K562 (cell line): ENCODE results near the gene SCN4A. TPM values are rescaled to one million over a fixed set of nuclear protein-coding genes. Genes with fewer than 3 reads are reported as not detected.

Source experiments
- ATAC-seq: fragments of 200-7000 bp; cut with Tn5 transposase; 3 replicates; pipeline ENCODE4 v1.9.1; 2020; ENCODE audit warnings: moderate library complexity
- BruUV-seq: library from RNA; stranded (reverse); fragments of 400-500 nt; replicated peaks from 2 replicates; lab custom pipeline; 2021; lab: Mats Ljungman, UMichigan
- CTCF ChIA-PET: fragments of 300-600 bp; formaldehyde crosslinking; extraction: SDS; loops from one replicate; lab custom pipeline; 2021; ENCODE audit warnings: low intra/inter-chr PET ratio; lab: Yijun Ruan, JAX
- POLR2A ChIA-PET: fragments of 300-600, 350-650 bp; sonication (Branson Sonifier 250); formaldehyde crosslinking; extraction: SDS; loops from one replicate; lab custom pipeline; 2021; ENCODE audit warnings: antibody characterized with exemption, inconsistent platforms; lab: Yijun Ruan, JAX
- DNase-seq, 4 experiments: peaks; one replicate each; pipeline versions ENCODE4 v3.0.0 to v3.0.0-alpha.2; 2011 to 2018; ENCODE audit warnings: low spot score in 3 of 4, mixed read lengths in 3 of 4; ENCODE audit errors: extremely low read depth in 1 of 4
- FAIRE-seq: peaks from 2 replicates; lab custom pipeline; 2011; peaks lifted over from hg19 to GRCh38; lab: Jason Lieb, UNC
- H2AFZ ChIP-seq: 2 replicates; pipeline ENCODE4 v1.6.0; 2011; ENCODE audit warnings: low read depth, low read length, control low read depth, inconsistent platforms
- H3K27ac ChIP-seq: fragments of 200-600 bp; 3 replicates; pipeline ENCODE4 v1.8.0; 2011; ENCODE audit warnings: low read depth, mild to moderate bottlenecking, control low read depth, inconsistent platforms, low read length, moderate library complexity, mixed read lengths; ENCODE audit errors: extremely low read depth
- H3K27me3 ChIP-seq, 2 experiments: fragments of 300-600 bp in 1 of 2; 2 replicates in 1 of 2; 3 replicates in 1 of 2; pipeline versions ENCODE4 v1.6.0 to v1.8.0; 2011; ENCODE audit warnings: inconsistent platforms in 2 of 2, low read length in 2 of 2, mild to moderate bottlenecking in 1 of 2, mixed read lengths in 1 of 2, moderate library complexity in 1 of 2; ENCODE audit not compliant: control insufficient read depth in 2 of 2, insufficient read depth in 2 of 2
- H3K36me3 ChIP-seq: fragments of 300-600 bp; 3 replicates; pipeline ENCODE4 v1.8.0; 2011; ENCODE audit warnings: mild to moderate bottlenecking, low read length, inconsistent platforms; ENCODE audit not compliant: control insufficient read depth, insufficient read depth
- H3K4me1 ChIP-seq, 2 experiments: fragments of 200-600 bp in 1 of 2; replicated peaks in 1 of 2; 2 replicates in 1 of 2; 3 replicates in 1 of 2; pipeline versions ENCODE4 v1.5.1 to v1.8.0; 2011; ENCODE audit warnings: inconsistent platforms in 2 of 2, low read length in 2 of 2, mild to moderate bottlenecking in 1 of 2, mixed read lengths in 1 of 2, moderate library complexity in 1 of 2; ENCODE audit not compliant: control insufficient read depth in 2 of 2, insufficient read depth in 2 of 2
- H3K4me2 ChIP-seq: 2 replicates; pipeline ENCODE4 v1.6.1; 2011; ENCODE audit warnings: low read length, control low read depth, inconsistent platforms, mixed read lengths; ENCODE audit not compliant: insufficient read depth
- H3K4me3 ChIP-seq: fragments of 200-600 bp; sonication (generic), shearing (Covaris generic); 2 replicates; pipeline ENCODE4 v1.5.1; 2016; ENCODE audit warnings: control low read depth, inconsistent platforms
- H3K79me2 ChIP-seq: fragments of 200-600 bp; 3 replicates; pipeline ENCODE4 v1.8.0; 2011; ENCODE audit warnings: low read length, inconsistent platforms; ENCODE audit not compliant: control insufficient read depth, insufficient read depth
- H3K9ac ChIP-seq, 2 experiments: 2 replicates each; pipeline versions ENCODE4 v1.6.0 to v1.6.1; 2011; ENCODE audit warnings: low read depth in 2 of 2, low read length in 2 of 2, control low read depth in 1 of 2, inconsistent platforms in 1 of 2, mild to moderate bottlenecking in 1 of 2, mixed read lengths in 1 of 2; ENCODE audit not compliant: insufficient read depth in 1 of 2
- H3K9me1 ChIP-seq: one replicate; pipeline ENCODE4 v1.6.0; 2011; ENCODE audit warnings: inconsistent platforms, mild to moderate bottlenecking, low read length, moderate library complexity; ENCODE audit not compliant: control insufficient read depth, insufficient read depth
- H3K9me3 ChIP-seq: replicated peaks from 2 replicates; pipeline ENCODE4 v1.5.1; 2011; ENCODE audit warnings: low read depth, low read length, inconsistent platforms; ENCODE audit not compliant: control insufficient read depth, insufficient read depth
- H4K20me1 ChIP-seq: replicated peaks from 2 replicates; pipeline ENCODE4 v1.6.1; 2011; ENCODE audit warnings: low read length, inconsistent platforms, mixed read lengths; ENCODE audit not compliant: control insufficient read depth, insufficient read depth
- RBM34 ChIP-seq: fragments of 200-400 bp; formaldehyde crosslinking; IDR thresholded peaks from 2 replicates; pipeline ENCODE4 v1.6.1; 2018; ENCODE audit warnings: low read length, borderline replicate concordance; ENCODE audit not compliant: insufficient read depth
- ZNF695 ChIP-seq: fragments of 450-650 bp; formaldehyde crosslinking; IDR thresholded peaks from 2 replicates; pipeline ENCODE4 v1.4.0; 2020; ENCODE audit warnings: mild to moderate bottlenecking, moderate library complexity
- WGBS: fragments of 100-300 bp; shearing (Covaris generic); methylation state at CpG from one replicate; pipeline ENCODE4 v1.1.6; 2016; ENCODE audit warnings: low coverage, mixed read lengths; ENCODE audit not compliant: insufficient coverage; ENCODE audit errors: missing lambda C conversion rate; 5-methylcytosine and 5-hydroxymethylcytosine counted together
- in situ Hi-C: fragments of 300-500 bp; cut with MboI; formaldehyde crosslinking; loops from 4 replicates; pipeline ENCODE4 v1.15.0; 2018; ENCODE audit warnings: inconsistent platforms, mixed read lengths
- intact Hi-C: fragments of 100-400 bp; cut with micrococcal nuclease; formaldehyde crosslinking; loops from 2 replicates; pipeline ENCODE4 v1.14.2; 2022
- polyA plus RNA-seq, 8 experiments: library from polyadenylated mRNA; depleted of rRNA in 4 of 8; stranded (reverse) in 5 of 8; unstranded in 3 of 8; fragments of >200 nt; fragmentation: Nextera tagmentation in 2 of 8; fragmentation: Illumina TruSeq in 1 of 8; extraction: Ambion mirVana in 2 of 8; extraction: Trizol in 1 of 8; gene quantifications; 2 replicates each; pipeline versions ENCODE4 v1.2.1 to v1.2.3, GENCODE V29; 2011 to 2014; ENCODE audit warnings: inconsistent platforms in 1 of 8, missing spikeins in 1 of 8
- total RNA-seq, 7 experiments: library from RNA; depleted of rRNA in 6 of 7; stranded (reverse); fragments of >200 nt in 6 of 7; fragmentation: Illumina TruSeq in 2 of 7; extraction: Trizol in 2 of 7; gene quantifications; 2 replicates each; pipeline versions ENCODE4 v1.2.1 to v1.2.3, GENCODE V29; 2011 to 2021; ENCODE audit warnings: low replicate concordance in 1 of 7
- TF ChIP-seq, protein P1 (sequence below), 3 experiments: IDR thresholded peaks in 2 of 3; conservative IDR thresholded peaks in 1 of 3; 2 replicates each; pipeline ENCODE4 v1.5.1; 2011 to 2012; ENCODE audit warnings: low read length in 3 of 3, mild to moderate bottlenecking in 3 of 3, control low read depth in 2 of 3, improper control_type of control experiment in 1 of 3, inconsistent platforms in 1 of 3, low read depth in 1 of 3, mixed read lengths in 1 of 3, moderate library complexity in 1 of 3; ENCODE audit not compliant: insufficient read depth in 2 of 3

SCN4A gene
- total and polyA plus RNA-seq, 9 of the 15 experiments (the other 6 are each of a cell fraction or from before 2014, with no cell fraction given) = 0.29 to 2.6 (median 1.4) TPM

DNA sequence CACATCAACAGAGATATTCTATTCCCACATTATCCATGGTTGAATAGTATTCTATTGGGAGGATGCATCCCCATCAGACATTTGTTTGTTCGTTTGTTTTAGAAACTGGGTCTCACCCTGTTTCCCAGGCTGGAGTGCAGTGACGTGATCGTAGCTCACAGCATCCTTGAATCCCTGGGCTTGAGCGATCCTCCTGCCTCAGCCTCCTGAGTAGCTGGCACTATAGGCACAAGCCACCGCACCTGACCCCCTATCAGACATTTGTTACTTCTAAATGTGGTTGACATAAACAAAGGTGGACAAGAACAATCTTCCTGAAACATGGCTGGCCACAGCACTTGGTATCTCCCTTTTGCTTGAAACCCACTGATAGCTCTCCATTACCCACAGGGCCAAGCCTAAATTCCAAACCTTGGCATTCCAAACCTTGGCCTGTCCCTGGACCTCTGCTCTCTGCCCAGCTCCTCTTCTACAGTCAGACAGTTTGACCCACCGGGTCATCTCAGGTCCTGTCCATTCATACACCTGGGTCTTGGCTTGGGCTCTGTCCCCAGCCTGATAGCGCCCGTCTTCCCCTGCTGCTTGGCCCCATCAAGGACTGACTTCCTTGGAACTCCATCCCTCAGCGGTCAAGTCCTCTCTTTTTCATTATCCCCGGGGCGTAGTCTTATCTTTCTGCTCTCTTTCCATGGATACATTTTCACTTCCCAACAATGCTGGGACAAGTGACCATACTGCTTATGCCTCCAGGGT lies 23.9 kb upstream of the SCN4A start:
- H3K27me3 ChIP-seq = peaks cover 9 to 14% of the 10 kb centered on the region in 2 experiments; a peak in 3 of 5 replicates

More for the DNA sequence above, 23.9 kb upstream of the SCN4A start:
- FAIRE-seq = no peak
- H4K20me1 ChIP-seq = no peaks in the 10 kb centered on the region
- H3K36me3 ChIP-seq = no peaks in the 10 kb centered on the region
- in situ Hi-C loops = no loop called here
- no peak overlapping the region; the same call in 1 of the 2 replicates for H2AFZ ChIP-seq
- ChIA-PET CTCF (no interaction called here), POLR2A (interaction anchor here (0.6 to 1.0 kb wide), 4 partner anchors 9 to 35 kb away, joined by 3 to 4 read pairs (median 4); no protein-coding TSS in a partner anchor)
- BruUV-seq = no TSS peak
- peaks cover 5 to 34% of the 10 kb centered on the region in 2 experiments for H3K4me1 ChIP-seq
- intact Hi-C loops = no loop called here
- H3K4me3 ChIP-seq = no peak overlapping the region
- H3K9me1 ChIP-seq = no peaks in the 10 kb centered on the region
- TF ChIP-seq ZNF695 (CRISPR knock-in tag) (no peak), RBM34 (no peak)
- TF ChIP-seq, protein P1, sequence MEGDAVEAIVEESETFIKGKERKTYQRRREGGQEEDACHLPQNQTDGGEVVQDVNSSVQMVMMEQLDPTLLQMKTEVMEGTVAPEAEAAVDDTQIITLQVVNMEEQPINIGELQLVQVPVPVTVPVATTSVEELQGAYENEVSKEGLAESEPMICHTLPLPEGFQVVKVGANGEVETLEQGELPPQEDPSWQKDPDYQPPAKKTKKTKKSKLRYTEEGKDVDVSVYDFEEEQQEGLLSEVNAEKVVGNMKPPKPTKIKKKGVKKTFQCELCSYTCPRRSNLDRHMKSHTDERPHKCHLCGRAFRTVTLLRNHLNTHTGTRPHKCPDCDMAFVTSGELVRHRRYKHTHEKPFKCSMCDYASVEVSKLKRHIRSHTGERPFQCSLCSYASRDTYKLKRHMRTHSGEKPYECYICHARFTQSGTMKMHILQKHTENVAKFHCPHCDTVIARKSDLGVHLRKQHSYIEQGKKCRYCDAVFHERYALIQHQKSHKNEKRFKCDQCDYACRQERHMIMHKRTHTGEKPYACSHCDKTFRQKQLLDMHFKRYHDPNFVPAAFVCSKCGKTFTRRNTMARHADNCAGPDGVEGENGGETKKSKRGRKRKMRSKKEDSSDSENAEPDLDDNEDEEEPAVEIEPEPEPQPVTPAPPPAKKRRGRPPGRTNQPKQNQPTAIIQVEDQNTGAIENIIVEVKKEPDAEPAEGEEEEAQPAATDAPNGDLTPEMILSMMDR (IDR thresholded peaks at IDR 0.05 in 2 of 3, conservative IDR thresholded peaks at IDR 0.05 in 1 of 3; ENCODE audit: insufficient read depth in 2 of 3, low read depth in 1 of 3, low read length in 3 of 3) = no peak
- TF ChIP-seq, all 486 proteins: peak for 0
- H3K79me2 ChIP-seq = no peaks in the 10 kb centered on the region
- no peak overlapping the region for H3K9ac ChIP-seq
- ATAC-seq (no peak), DNase-seq (no peak)
- H3K4me2 ChIP-seq = no peak overlapping the region
- no peaks in the 10 kb centered on the region for H3K9me3 ChIP-seq
- no peak overlapping the region for H3K27ac ChIP-seq
- WGBS = 41% methylated on average over 11 of the region's 11 CpGs
